HG03439 (cell line): Measurements from ENCODE around the gene UBE2J2.

Experiments used
- ATAC-seq: cut with Tn5 transposase; IDR thresholded peaks from one replicate; pipeline ENCODE4 v1.9.1; 2021; ENCODE audit warnings: mild to moderate bottlenecking, moderate library complexity; ENCODE audit not compliant: unreplicated experiment

The UBE2J2 gene

GRCh38 chr1:1229770-1230169, 43.9 kb downstream of the UBE2J2 start:
- no peak for ATAC-seq

GRCh38 chr1:1228596-1229321, 44.9 kb downstream of the UBE2J2 start:
- no peak for ATAC-seq

DNA sequence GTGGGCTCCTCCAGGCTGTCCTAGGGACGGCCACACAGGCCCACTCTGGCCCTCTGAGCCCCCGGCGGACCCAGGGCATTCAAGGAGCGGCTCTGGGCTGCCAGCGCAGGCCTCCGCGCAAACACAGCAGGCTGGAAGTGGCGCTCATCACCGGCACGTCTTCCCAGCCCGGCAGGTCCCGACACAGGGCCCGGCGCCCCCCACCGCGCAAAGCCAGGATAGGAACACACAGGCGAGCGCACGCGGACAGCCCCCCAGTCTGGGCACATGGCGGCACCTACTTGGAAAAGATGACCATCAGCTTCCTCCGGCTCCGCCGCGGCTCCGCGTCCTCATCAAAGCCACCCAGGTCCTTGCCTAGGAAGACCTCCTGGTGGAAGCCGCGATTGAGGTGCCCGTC, 45.5 kb downstream of the UBE2J2 start:
- no peak for ATAC-seq

- no peak for ATAC-seq
These were observed 46.3 kb downstream of the UBE2J2 start for GRCh38 chr1:1227386-1227785.

GRCh38 chr1:1226566-1227362, 46.9 kb downstream of the UBE2J2 start:
- ATAC-seq: no peak

GRCh38 chr1:1225913-1226312, 47.7 kb downstream of the UBE2J2 start:
- ATAC-seq: no peak

GRCh38 chr1:1225238-1225845, 48.3 kb downstream of the UBE2J2 start:
- ATAC-seq: no peak

DNA sequence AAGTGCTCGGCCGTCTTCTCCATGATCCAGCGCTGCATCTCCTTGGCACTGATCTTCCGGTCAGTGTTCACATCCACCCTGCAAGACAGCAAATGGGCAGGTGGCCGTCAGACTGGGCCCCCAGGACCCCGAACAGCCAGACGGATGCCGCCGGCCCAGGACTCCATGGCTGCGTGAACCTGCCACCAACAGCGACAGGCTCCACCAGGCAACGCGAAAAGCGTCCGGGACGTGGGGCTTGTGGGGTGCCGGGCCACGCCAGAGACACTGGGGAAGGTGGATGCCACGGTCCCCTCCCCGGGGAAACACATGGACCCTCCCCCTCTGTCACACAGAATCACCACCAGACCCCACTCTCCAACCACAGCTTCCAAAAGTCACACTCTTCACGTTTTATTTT, 49.8 kb downstream of the UBE2J2 start:
- no peak for ATAC-seq

DNA sequence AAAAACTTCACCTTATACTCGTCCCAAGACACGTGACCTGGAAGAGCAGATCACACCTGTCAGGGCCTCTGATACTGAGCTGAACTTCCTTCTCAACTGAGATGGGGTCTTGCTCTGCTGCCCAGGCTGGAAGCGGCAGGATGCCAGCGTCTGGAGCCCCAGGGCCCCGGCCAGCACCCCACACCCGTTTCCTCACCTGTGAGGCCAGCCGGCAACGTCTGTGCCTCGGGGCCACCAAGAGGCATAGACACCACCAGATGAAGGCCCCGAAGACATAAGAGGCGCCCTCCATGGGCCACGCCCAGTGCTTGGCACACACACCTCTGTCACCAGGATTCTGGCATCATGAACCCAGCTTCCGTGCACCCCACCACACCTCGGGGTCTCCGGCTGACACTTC, 50.3 kb downstream of the UBE2J2 start:
- no peak for ATAC-seq

DNA sequence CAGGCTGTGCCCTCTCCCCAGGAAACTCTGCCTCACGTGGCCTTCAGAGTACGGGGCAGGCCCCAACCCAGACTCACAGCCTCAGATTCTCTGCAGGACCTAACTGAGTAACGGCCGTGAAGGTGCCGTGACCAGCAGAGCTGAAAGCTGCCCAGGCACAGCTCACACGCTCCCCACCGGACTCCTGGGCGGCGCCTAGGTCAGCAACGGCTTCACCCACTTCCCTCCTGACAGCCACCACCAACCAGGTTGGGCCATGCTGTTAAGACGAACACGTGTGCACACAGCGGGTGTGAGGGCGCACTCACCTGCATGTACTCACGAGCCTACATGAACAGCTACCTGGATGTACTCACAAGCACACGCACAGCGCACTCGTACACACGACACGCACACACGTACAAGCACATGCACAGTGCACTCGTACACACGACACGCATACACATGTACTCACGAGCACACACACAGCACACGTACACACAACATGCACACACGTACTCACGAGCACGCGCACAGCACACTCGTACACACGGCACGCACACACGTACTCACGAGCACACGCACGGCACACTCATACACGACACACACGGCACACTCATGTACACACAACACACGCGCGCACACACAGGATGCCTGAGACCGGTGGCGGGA, 51.0 kb downstream of the UBE2J2 start:
- no peak for ATAC-seq

- no peak for ATAC-seq
These were observed 51.6 kb downstream of the UBE2J2 start for GRCh38 chr1:1221887-1222574.

GRCh38 chr1:1220197-1220596, 53.5 kb downstream of the UBE2J2 start:
- no peak for ATAC-seq

DNA sequence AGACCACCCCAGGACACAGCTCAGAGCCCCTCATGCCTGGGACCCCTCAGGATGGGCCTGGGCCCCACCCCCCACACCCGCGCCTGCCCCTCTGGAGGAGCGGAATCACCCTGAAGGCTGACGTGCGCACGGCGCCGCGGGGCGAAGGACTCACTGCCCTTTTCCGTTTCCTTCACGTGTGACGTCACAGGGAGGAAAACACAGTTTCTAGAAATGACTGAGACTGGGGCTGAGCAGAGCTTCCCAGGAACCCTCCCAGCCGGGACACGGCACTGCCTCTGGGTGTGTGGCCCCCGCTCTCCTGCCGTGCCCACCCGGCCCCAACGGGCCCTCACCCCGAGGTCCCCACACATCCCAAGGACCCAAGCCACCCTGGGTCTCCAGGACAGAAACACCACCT, 54.3 kb downstream of the UBE2J2 start:
- no peak for ATAC-seq

DNA sequence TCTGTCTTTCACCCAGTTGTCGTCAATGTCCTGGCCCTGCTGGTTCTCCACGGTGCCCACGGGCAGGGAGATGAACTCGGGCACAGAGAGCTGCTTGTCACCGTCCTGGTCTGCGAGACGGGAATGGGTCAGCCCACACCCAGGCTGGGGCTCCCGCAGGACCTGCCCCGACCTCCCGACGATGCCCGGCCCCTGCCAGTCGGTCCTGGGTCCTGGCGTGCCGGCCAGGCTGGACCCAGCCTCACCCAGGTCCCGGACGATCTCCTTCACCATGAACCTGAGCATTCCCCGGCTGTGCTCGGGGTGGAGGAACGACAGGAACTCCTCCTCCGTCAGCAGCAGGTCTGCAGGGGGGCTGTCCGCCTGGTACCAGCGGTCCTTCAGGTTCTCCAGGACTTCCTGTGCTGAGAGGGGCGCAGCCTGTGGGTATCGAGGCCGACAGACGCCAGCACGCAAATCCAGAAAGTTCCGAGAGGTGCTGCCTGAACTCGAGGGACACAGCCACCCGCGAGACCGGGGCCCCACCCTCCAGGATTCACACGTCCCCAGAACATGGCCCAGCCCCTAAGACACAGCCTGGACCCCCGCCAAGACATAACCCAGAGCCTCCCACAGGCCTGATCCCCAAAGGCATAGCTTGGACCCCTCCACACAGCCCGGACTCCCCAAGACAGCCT, 55.0 kb downstream of the UBE2J2 start:
- ATAC-seq: no peak

DNA sequence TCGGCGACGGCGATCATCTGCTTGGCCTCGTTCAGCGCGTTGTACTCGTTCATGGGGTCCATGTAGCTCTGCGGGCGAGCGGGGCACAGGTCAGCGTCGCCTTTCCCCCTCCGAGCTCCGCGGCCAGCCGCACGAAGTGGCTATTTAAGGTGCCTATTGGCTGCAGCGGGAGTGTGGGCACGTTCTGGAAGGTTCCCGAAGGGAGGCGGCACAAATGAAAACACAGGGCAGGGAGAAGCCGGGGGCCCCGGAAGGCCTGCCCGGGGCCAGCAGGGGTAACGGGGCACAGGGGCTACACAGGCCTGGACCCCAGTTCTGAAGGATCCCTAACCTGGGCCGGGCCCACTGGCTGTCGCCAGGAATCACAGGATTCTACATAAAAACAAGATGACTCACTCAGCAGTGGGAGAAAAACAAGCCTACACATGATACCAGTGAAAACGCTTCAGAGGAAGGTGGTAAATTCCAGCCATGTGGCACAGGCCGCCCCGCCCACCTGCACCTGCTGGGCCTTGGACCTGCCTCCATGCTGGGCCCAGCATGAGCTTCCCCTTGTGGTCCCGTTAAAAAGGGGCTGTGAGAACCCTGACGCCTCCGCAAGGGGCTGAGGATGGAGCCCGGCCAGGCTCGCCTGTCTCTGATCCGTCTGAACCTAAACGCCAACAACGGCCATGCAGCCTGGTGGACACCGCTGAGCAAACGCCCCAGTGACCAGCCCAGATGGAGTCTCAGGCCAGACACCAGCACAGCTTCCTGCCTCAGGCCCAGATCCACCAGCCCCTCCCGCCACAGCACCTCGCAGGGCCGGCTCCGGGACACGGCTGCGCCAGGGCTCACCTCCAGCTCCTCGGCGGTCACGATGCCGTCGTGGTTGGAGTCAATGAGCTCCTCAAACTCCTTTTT, 55.8 kb downstream of the UBE2J2 start:
- ATAC-seq: no peak

DNA sequence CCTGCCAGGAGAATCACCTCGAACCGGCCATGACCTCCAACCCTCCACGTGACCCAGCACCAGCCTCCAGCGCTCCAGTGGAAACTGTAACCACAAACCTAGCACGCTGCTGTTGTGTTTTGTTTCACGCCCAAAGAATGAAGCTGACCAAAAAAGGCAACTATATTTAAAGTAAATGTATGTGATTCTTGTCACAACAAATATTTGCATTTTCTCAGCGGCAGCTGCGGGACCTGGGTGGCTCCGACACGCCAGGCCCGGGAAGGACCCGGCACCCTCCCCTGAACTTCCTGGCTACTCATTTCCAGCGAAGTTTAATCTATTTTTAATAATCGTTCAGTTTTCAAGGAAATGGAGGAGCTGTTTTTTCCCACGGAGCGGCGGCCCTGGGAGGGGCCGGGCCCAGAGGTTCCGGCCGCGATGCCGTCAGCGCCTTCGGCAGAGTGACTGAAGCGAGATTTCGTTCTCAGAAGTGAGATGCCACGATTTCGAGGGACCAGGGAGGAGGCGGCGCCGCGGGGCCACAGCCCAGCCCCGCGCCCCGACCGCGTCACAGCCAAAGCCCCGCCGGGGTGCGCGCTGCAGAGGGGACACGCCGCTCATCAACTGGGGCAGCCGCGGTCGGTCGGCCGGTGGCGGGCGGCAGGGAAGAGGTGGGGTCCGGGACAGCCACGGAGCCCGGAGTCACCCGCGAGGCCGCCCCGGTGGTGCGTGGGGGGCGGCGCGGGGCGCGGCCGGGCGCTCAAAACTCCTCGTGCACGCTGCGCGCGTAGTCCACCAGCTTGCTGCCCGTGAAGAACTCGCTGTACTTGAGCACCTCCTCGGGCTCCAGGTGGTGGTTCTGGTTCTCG, 56.7 kb downstream of the UBE2J2 start:
- no peak for ATAC-seq

DNA sequence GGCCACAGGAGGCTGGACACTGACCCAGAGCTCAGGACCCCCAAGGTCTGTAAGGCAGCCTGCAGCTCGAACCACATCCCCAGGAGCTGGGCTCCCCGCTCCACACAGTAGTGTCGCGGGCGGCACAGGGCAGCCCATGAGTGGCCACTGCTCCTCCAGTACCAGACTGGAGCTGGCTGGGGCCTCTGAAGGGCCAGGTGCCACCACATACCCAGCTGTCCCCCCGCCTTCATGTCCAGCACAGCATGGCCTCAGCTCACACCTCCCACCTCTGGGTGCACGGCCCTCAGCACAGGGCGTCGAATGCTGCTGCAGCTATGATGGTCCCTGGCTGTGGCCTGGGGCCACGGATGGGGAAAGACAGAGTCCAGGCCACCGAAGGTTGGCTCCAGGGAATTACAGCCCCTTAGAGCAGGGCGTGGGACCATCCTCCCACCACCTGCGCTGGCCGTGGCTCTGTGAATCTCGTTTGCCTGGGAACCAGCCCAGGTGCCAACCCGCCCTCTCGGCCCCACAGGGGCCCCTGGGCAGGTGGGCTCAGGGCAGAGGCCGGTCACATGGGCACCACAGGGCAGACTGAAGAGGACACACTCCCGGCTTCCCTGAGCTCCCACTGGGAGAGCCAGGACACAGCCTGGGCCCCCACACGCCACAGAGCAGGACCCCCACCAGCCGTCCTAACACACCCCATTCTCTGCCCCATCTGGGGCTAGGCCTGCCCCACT, 57.6 kb downstream of the UBE2J2 start:
- no peak for ATAC-seq
